Upper lobe of right lung (tissue), 1 donor: ENCODE results near the gene FAM50A. TPM values are rescaled to one million over a fixed set of nuclear protein-coding genes. Genes with fewer than 3 reads are reported as not detected.

ENCODE experiments used
- ATAC-seq: fragments of 200-7000 bp; cut with Tn5 transposase; one replicate; pipeline ENCODE4 v1.9.1; 2020; ENCODE audit warnings: mild to moderate bottlenecking, moderate library complexity
- DNase-seq: peaks from one replicate; pipeline ENCODE4 v3.0.0-alpha.2; 2020
- H3K27ac ChIP-seq: fragments of 200-600 bp; one replicate; pipeline ENCODE4 v1.8.0; 2022
- H3K27me3 ChIP-seq: fragments of 200-600 bp; one replicate; pipeline ENCODE4 v1.8.0; 2022; ENCODE audit warnings: mild to moderate bottlenecking
- H3K36me3 ChIP-seq: fragments of 200-600 bp; one replicate; pipeline ENCODE4 v1.8.0; 2022
- H3K4me1 ChIP-seq: fragments of 200-600 bp; one replicate; pipeline ENCODE4 v1.8.0; 2022
- H3K4me3 ChIP-seq: fragments of 200-600 bp; one replicate; pipeline ENCODE4 v1.8.0; 2022; ENCODE audit warnings: mild to moderate bottlenecking
- H3K9me3 ChIP-seq: fragments of 200-600 bp; one replicate; pipeline ENCODE4 v1.8.0; 2022
- CTCF ChIP-seq: fragments of 200-600 bp; IDR thresholded peaks from one replicate; pipeline ENCODE4 v1.8.0; 2022; ENCODE audit warnings: antibody characterized with exemption
- intact Hi-C: fragments of 100-400 bp; cut with DNase I; formaldehyde crosslinking; loops from one replicate; pipeline ENCODE4 v1.11.0; 2022
- total RNA-seq: library from RNA; stranded (reverse); fragmentation: NEBNext Ultra II Directional; extraction: Animal tissue kit (Norgen Biotek cat#: 25700); gene quantifications from one replicate; pipeline ENCODE4 v1.2.1, GENCODE V29; 2021
- donor health status: DM: no; HTN: yes; CAD: no; lungs with severe emphysema.

The FAM50A gene
- total RNA-seq, 1 donor from 2014 or later = 82.0 TPM

- H3K27ac ChIP-seq = no peak overlapping the region
- DNase-seq = peak; percentile 23
- intact Hi-C loops = no loop called here
- H3K4me1 ChIP-seq = peaks cover 5% of the 10 kb centered on the region
- no peak for ATAC-seq
- no peak for TF ChIP-seq CTCF
- no peaks in the 10 kb centered on the region for H3K9me3 ChIP-seq
- no peaks in the 10 kb centered on the region for H3K36me3 ChIP-seq
- no peak overlapping the region for H3K4me3 ChIP-seq
- H3K27me3 ChIP-seq = no peaks in the 10 kb centered on the region
Observed at GRCh38 chrX:154484255-154485149, 40.6 kb downstream of the FAM50A start.

DNA sequence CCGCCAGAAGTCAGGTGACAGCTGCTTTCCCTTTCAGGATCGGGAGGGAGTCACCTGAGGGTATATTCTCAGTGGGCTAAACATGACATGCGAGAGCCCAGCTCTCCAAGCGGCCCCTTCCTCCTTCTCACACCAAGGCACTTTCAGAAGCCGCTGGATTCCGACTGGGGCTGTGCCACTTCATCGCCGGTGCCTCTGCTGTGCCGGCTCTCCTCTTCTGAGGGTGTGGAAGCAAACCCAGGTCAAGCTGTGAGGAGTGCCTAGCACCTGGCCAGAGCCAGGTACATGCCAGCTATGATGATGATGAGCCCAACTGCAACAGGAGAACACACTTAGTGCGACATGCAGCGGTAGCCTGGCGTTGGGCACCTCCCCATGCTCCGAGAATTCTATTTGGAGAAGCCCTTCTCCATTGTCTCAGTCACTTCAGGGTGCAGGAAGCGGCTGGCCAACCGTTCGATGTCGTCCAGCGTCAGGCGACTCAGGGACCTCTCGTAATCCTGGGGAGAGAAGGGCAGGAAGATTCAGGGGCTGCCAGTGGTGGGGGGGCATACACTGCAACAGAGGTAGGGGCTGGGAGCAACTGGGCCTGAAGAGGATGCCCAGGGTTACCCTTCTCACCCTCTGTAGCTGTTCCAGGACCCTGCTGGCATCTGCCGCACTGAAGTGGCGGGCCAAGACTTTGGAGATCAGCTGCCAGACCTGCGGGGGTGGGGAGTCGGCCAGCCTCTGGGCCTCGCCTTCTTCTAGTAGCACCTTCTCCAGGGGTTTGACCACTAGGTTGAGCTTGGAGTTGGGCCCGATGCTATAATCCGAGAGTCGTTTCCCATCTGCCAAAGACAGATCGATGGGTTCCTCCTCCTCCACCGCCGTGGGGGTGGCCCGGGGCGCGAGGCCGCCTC lies 41.5 kb downstream of the FAM50A start:
- Histone ChIP-seq H3K27ac (peak overlapping the region; percentile 73), H3K36me3 (no peaks in the 10 kb centered on the region), H3K4me3 (peak overlapping the region; percentile 62), H3K4me1 (peaks cover 5% of the 10 kb centered on the region), H3K27me3 (no peaks in the 10 kb centered on the region), H3K9me3 (no peaks in the 10 kb centered on the region)
- no peak for TF ChIP-seq CTCF
- intact Hi-C loops = no loop called here
- ATAC-seq (no peak), DNase-seq (no peak)

DNA sequence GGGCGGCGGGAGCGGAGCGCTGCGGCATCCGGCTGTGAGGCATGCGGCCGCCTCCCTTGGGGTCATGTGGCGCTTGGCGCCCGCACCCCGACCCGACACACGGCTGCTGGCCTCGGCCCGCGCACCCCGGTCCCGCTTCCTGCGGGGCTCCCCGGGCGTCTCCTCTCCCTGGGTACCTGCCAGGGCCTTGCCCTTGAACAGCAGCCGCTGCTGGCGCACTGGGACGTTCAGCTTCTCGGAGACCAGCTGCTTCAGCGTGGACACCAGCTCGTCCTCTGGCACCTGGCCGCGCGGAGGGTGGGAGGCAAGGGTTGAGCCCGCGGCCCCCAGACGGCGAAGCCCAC lies 42.1 kb downstream of the FAM50A start:
- intact Hi-C loops = no loop called here
- ATAC-seq = no peak

GRCh38 chrX:154486396-154487207 lies 42.7 kb downstream of the FAM50A start, which contains the start of gene UBL4A:
Gene UBL4A, minus strand, starts transcription at chrX:154486615. Its CDS starts 31 bp downstream, at chrX:154486584.
- Histone ChIP-seq H3K27ac (peak within 1 kb of the TSS; percentile 73), H3K4me3 (peak within 1 kb of the TSS; percentile 62), H3K4me1 (peaks cover 5% of the 10 kb centered on the region), H3K9me3 (no peaks in the 10 kb centered on the region), H3K27me3 (no peaks in the 10 kb centered on the region), H3K36me3 (no peaks in the 10 kb centered on the region)
- ATAC-seq (peak; percentile 63), DNase-seq (peak; percentile 89)
- TF ChIP-seq CTCF = no peak
- intact Hi-C loops = no loop called here

More for the DNA sequence above, 42.1 kb downstream of the FAM50A start:
- Histone ChIP-seq H3K9me3 (no peaks in the 10 kb centered on the region), H3K27ac (peak overlapping the region; percentile 73), H3K4me3 (peak overlapping the region; percentile 62), H3K36me3 (no peaks in the 10 kb centered on the region), H3K27me3 (no peaks in the 10 kb centered on the region), H3K4me1 (peaks cover 5% of the 10 kb centered on the region)
- no peak for TF ChIP-seq CTCF
- DNase-seq = peak; percentile 70
